SJSA1 (cell line): ENCODE results near the gene GIGYF2. TPM values are rescaled to one million over a fixed set of nuclear protein-coding genes. Genes with fewer than 3 reads are reported as not detected.

Experiments
- DNase-seq, 2 experiments: peaks; one replicate each; pipeline ENCODE4 v3.0.0-alpha.2; 2015 to 2020; ENCODE audit warnings: low spot score in 2 of 2, low read depth in 1 of 2
- H3K27ac ChIP-seq: fragments of 250-450 bp; sonication (Bioruptor Pico); 2 replicates; pipeline ENCODE4 v1.5.1; 2020; ENCODE audit warnings: mild to moderate bottlenecking, moderate library complexity
- H3K27me3 ChIP-seq: fragments of 250-450 bp; sonication (Bioruptor Pico); replicated peaks from 2 replicates; pipeline ENCODE4 v1.5.1; 2020; ENCODE audit warnings: mild to moderate bottlenecking, moderate library complexity
- H3K36me3 ChIP-seq: fragments of 250-450 bp; sonication (Bioruptor Pico); 2 replicates; pipeline ENCODE4 v1.5.1; 2020; ENCODE audit warnings: mild to moderate bottlenecking
- H3K4me1 ChIP-seq: fragments of 250-450 bp; sonication (Bioruptor Pico); replicated peaks from 2 replicates; pipeline ENCODE4 v1.6.1; 2021; ENCODE audit warnings: mild to moderate bottlenecking
- H3K4me3 ChIP-seq: fragments of 250-450 bp; sonication (Bioruptor Pico); 2 replicates; pipeline ENCODE4 v1.5.1; 2020; ENCODE audit warnings: mild to moderate bottlenecking
- H3K9me3 ChIP-seq: fragments of 250-450 bp; sonication (Bioruptor Pico); replicated peaks from 2 replicates; pipeline ENCODE4 v1.5.1; 2020; ENCODE audit warnings: mild to moderate bottlenecking
- total RNA-seq: library from RNA; depleted of rRNA; stranded (reverse); fragments of >200 nt; shearing (Covaris generic); gene quantifications from 2 replicates; pipeline ENCODE4 v1.2.3, GENCODE V29; 2014

GIGYF2 gene
- total RNA-seq, 1 experiment from 2014 or later = 51.0 TPM

- Histone ChIP-seq H3K9me3 (no peaks in the 10 kb centered on the region), H3K27me3 (no peaks in the 10 kb centered on the region), H3K36me3 (no peaks in the 10 kb centered on the region), H3K4me1 (peaks cover 30% of the 10 kb centered on the region), H3K4me3 (no peak overlapping the region), H3K27ac (no peak overlapping the region)
- DNase-seq = peak in 1 of 2 experiments; percentile 45
These were observed 193.9 kb downstream of the GIGYF2 start for GRCh38 chr2:232890896-232891601.

GRCh38 chr2:232891621-232892071, 194.5 kb downstream of the GIGYF2 start:
- Histone ChIP-seq H3K9me3 (no peaks in the 10 kb centered on the region), H3K4me3 (no peak overlapping the region), H3K4me1 (peaks cover 32% of the 10 kb centered on the region), H3K27me3 (no peaks in the 10 kb centered on the region), H3K27ac (no peak overlapping the region), H3K36me3 (no peaks in the 10 kb centered on the region)
- peak; percentile 23 to 28 for DNase-seq

- Histone ChIP-seq H3K36me3 (no peaks in the 10 kb centered on the region), H3K4me3 (no peak overlapping the region), H3K4me1 (peaks cover 32% of the 10 kb centered on the region), H3K9me3 (no peaks in the 10 kb centered on the region), H3K27me3 (no peaks in the 10 kb centered on the region), H3K27ac (no peak overlapping the region)
- DNase-seq = peak in 1 of 2 experiments; percentile 37
These were observed 195.1 kb downstream of the GIGYF2 start for GRCh38 chr2:232892221-232892620.

- H3K27me3 ChIP-seq = no peaks in the 10 kb centered on the region
- H3K27ac ChIP-seq = no peak overlapping the region
- DNase-seq = peak in 1 of 2 experiments; percentile 40
- peaks cover 32% of the 10 kb centered on the region for H3K4me1 ChIP-seq
- H3K9me3 ChIP-seq = no peaks in the 10 kb centered on the region
- no peak overlapping the region for H3K4me3 ChIP-seq
- no peaks in the 10 kb centered on the region for H3K36me3 ChIP-seq
These were observed 195.7 kb downstream of the GIGYF2 start for GRCh38 chr2:232892843-232893242.

- no peak overlapping the region for H3K4me3 ChIP-seq
- H3K36me3 ChIP-seq = no peaks in the 10 kb centered on the region
- H3K4me1 ChIP-seq = peaks cover 32% of the 10 kb centered on the region
- H3K27me3 ChIP-seq = no peaks in the 10 kb centered on the region
- H3K27ac ChIP-seq = no peak overlapping the region
- H3K9me3 ChIP-seq = no peaks in the 10 kb centered on the region
- peak in 1 of 2 experiments; percentile 25 for DNase-seq
These were observed 196.7 kb downstream of the GIGYF2 start for GRCh38 chr2:232893834-232894233.

- no peaks in the 10 kb centered on the region for H3K27me3 ChIP-seq
- H3K4me1 ChIP-seq = peaks cover 32% of the 10 kb centered on the region
- H3K9me3 ChIP-seq = no peaks in the 10 kb centered on the region
- DNase-seq = peak in 1 of 2 experiments; percentile 32
- no peak overlapping the region for H3K4me3 ChIP-seq
- no peaks in the 10 kb centered on the region for H3K36me3 ChIP-seq
- no peak overlapping the region for H3K27ac ChIP-seq
These were observed 197.1 kb downstream of the GIGYF2 start for GRCh38 chr2:232894251-232894650.

GRCh38 chr2:232894746-232895145, 197.6 kb downstream of the GIGYF2 start:
- Histone ChIP-seq H3K4me1 (peaks cover 32% of the 10 kb centered on the region), H3K9me3 (no peaks in the 10 kb centered on the region), H3K4me3 (no peak overlapping the region), H3K27me3 (no peaks in the 10 kb centered on the region), H3K36me3 (no peaks in the 10 kb centered on the region), H3K27ac (no peak overlapping the region)
- peak in 1 of 2 experiments; percentile 38 for DNase-seq

- H3K27ac ChIP-seq = no peak overlapping the region
- no peaks in the 10 kb centered on the region for H3K9me3 ChIP-seq
- no peaks in the 10 kb centered on the region for H3K27me3 ChIP-seq
- DNase-seq = peak in 1 of 2 experiments; percentile 17
- no peak overlapping the region for H3K4me3 ChIP-seq
- no peaks in the 10 kb centered on the region for H3K36me3 ChIP-seq
- peaks cover 28% of the 10 kb centered on the region for H3K4me1 ChIP-seq
These were observed 199.0 kb downstream of the GIGYF2 start for GRCh38 chr2:232896111-232896510.

GRCh38 chr2:232896720-232897597, 199.8 kb downstream of the GIGYF2 start:
- Histone ChIP-seq H3K9me3 (no peaks in the 10 kb centered on the region), H3K27me3 (no peaks in the 10 kb centered on the region), H3K4me1 (peaks cover 28% of the 10 kb centered on the region), H3K27ac (no peak overlapping the region), H3K36me3 (no peaks in the 10 kb centered on the region; the same call in 1 of the 2 replicates), H3K4me3 (no peak overlapping the region)
- peak in 1 of 2 experiments; percentile 30 for DNase-seq

- Histone ChIP-seq H3K9me3 (no peaks in the 10 kb centered on the region), H3K27me3 (no peaks in the 10 kb centered on the region), H3K27ac (no peak overlapping the region), H3K36me3 (no peaks in the 10 kb centered on the region; the same call in 1 of the 2 replicates), H3K4me1 (peaks cover 35% of the 10 kb centered on the region), H3K4me3 (no peak overlapping the region)
- peak in 1 of 2 experiments; percentile 38 for DNase-seq
These were observed 200.7 kb downstream of the GIGYF2 start for GRCh38 chr2:232897598-232898408.

GRCh38 chr2:232898592-232899543, 201.7 kb downstream of the GIGYF2 start:
- DNase-seq = peak in 1 of 2 experiments; percentile 36
- H3K4me3 ChIP-seq = no peak overlapping the region

More at GRCh38 chr2:232898592-232899543, 201.7 kb downstream of the GIGYF2 start:
- no peaks in the 10 kb centered on the region; the same call in 1 of the 2 replicates for H3K36me3 ChIP-seq
- peaks cover 38% of the 10 kb centered on the region for H3K4me1 ChIP-seq
- no peak overlapping the region for H3K27ac ChIP-seq
- no peaks in the 10 kb centered on the region for H3K27me3 ChIP-seq
- no peaks in the 10 kb centered on the region for H3K9me3 ChIP-seq
